ENCODE results near the gene PTGES. TPM values are rescaled to one million over a fixed set of nuclear protein-coding genes. Genes with fewer than 3 reads are reported as not detected.

PTGES gene
- total RNA-seq, 2 experiments from 2014 or later, result not detected

DNA sequence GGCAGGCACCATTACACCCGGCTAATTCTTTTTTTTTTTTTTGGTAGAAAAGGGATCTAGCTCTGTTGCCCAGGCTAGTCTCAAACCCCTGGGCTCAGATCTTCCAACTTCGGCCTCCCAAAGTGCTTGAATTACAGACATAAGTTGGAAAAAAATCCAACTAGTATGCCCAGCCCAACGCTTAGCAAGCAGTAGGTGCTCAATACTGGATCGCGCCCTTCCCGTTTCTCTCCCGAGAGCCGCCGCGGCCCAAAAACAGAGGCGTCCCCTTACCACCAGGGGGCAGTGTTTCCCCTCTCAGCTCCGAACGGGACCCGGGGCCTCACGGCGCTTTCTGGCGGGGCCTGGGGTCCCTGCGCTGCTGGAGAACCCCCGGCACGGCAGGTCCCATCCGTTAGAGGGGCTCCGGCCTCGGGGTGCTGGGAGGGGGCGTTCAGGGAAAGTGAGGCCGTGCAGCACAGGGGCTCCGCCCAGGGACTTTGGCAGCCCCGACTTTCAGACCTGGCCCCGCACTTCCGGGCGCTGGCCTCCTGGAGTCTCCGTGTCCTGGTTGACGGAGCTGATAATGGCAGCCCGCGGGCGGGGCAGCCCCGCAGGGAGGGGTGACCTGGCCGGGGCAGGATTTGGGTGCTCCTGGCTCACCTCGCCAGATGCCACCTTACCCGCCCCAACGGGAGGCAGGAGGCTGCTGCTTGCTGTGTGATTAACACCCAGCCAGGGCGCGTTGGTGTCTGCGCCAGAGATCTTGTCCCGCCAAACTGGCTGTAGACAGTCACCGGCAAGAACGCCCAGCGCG is 15.2 kb downstream of the PTGES start:
- CTCF ChIA-PET, result interaction anchor here (0.6 to 4.1 kb wide), 35 partner anchors 9 to 1205 kb away, joined by 3 to 82 read pairs (median 6); partner anchors contain the start of genes NTMT1, PTGES and TOR1B
- Mint-ChIP-seq H3K4me1 (ENCODE audit: low read depth) (peaks cover 8% of the 10 kb centered on the region), H3K4me3 (peak overlapping the region; percentile 63), H3K9me3 (no peaks in the 10 kb centered on the region), H3K36me3 (no peaks in the 10 kb centered on the region), H3K27ac (no peak overlapping the region), H3K27me3 (peaks cover 2% of the 10 kb centered on the region)
- peak; percentile 91 for DNase-seq
- intact Hi-C loops (cut with micrococcal nuclease), result loop anchor here (1.0 kb wide), 1 partner anchor 46 kb away; no protein-coding TSS in a partner anchor
- POLR2A ChIA-PET, result interaction anchor here (0.7 to 1.3 kb wide), 4 partner anchors 53 to 124 kb away, joined by 3 to 5 read pairs (median 3); no protein-coding TSS in a partner anchor

DNA sequence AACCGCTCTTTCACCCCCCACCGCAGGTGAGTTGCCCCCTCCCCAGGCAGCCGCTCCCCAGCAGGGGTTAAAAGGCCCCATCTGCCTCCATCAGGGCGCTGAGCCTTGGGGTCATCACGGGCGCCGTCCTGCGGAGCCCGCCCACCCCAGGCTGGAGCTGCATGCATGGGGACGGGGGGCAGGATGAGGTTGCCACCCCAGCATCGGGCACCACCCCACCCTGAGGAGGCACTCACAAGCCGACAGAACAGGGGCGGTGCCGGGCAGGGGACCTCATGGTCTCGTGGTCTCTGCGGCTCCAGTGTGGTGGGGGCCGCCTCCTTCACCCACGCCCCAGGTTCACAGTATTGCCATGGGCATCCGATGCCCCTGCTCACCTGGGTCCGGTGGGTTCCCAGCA is 16.5 kb downstream of the PTGES start:
- no peak for DNase-seq
- Mint-ChIP-seq H3K27ac (no peak overlapping the region), H3K27me3 (peaks cover 2% of the 10 kb centered on the region), H3K9me3 (no peaks in the 10 kb centered on the region), H3K36me3 (no peaks in the 10 kb centered on the region), H3K4me1 (ENCODE audit: low read depth) (peaks cover 8% of the 10 kb centered on the region), H3K4me3 (no peak overlapping the region)
- intact Hi-C loops (cut with micrococcal nuclease), result no loop called here
- ChIA-PET POLR2A (interaction anchor here (1.3 kb wide), 1 partner anchor 54 kb away, joined by 3 read pairs; no protein-coding TSS in a partner anchor), CTCF (interaction anchor here (1.4 to 4.1 kb wide), 5 partner anchors 10 to 46 kb away, joined by 6 to 82 read pairs (median 29); no protein-coding TSS in a partner anchor)

DNA sequence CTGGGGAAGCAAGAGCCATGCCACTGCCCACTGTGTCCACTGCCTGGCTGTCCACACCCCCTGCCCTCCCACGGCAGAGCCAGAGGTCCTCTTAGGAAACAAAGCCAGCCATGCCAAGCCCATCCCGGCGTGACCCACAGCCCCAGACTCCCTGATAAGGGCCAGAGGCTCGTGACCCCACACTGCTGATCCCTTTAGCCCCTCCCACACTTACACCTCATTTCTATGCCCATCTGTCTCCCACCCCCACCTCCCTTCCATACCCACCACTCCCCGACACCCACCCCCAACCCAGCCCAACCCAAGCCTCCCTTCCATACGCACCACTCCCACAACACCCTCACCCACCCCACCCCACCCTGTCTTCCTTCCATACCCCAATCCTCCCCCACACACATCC is 17.3 kb downstream of the PTGES start:
- H3K27me3 Mint-ChIP-seq, result peaks cover 2% of the 10 kb centered on the region
- no peak for DNase-seq
- ChIA-PET POLR2A (no interaction called here), CTCF (interaction anchor here (0.6 to 1.4 kb wide), 2 partner anchors 9 to 79 kb away, joined by 3 to 6 read pairs; no protein-coding TSS in a partner anchor)
- intact Hi-C loops (cut with micrococcal nuclease), result no loop called here
- no peak overlapping the region for H3K27ac Mint-ChIP-seq
- no peaks in the 10 kb centered on the region for H3K36me3 Mint-ChIP-seq
- no peaks in the 10 kb centered on the region for H3K9me3 Mint-ChIP-seq
- peaks cover 8% of the 10 kb centered on the region for H3K4me1 Mint-ChIP-seq (ENCODE audit: low read depth)
- H3K4me3 Mint-ChIP-seq, result no peak overlapping the region

DNA sequence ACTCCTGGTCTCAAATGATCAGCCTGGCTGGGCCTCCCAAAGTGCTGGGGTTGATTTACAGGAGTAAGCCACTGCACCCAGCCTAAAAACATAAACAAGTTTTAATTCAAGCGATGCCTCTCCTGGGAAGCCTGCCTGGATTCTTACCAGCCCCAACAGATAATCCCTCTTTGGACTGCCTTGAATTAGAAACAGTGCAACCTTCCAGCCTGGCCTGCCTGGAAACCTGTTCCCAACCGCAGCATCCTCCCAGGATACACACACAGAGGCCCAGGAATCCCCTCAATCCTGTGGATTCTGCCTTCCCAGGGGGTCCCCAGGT is 19.2 kb downstream of the PTGES start:
- DNase-seq, result no peak
- POLR2A ChIA-PET, result no interaction called here
- CTCF ChIA-PET, result no interaction called here
- intact Hi-C loops (cut with micrococcal nuclease), result no loop called here
- Mint-ChIP-seq H3K36me3 (no peaks in the 10 kb centered on the region), H3K9me3 (no peaks in the 10 kb centered on the region), H3K4me3 (no peak overlapping the region), H3K27me3 (peaks cover 2% of the 10 kb centered on the region), H3K4me1 (ENCODE audit: low read depth) (peaks cover 8% of the 10 kb centered on the region), H3K27ac (no peak overlapping the region)

DNA sequence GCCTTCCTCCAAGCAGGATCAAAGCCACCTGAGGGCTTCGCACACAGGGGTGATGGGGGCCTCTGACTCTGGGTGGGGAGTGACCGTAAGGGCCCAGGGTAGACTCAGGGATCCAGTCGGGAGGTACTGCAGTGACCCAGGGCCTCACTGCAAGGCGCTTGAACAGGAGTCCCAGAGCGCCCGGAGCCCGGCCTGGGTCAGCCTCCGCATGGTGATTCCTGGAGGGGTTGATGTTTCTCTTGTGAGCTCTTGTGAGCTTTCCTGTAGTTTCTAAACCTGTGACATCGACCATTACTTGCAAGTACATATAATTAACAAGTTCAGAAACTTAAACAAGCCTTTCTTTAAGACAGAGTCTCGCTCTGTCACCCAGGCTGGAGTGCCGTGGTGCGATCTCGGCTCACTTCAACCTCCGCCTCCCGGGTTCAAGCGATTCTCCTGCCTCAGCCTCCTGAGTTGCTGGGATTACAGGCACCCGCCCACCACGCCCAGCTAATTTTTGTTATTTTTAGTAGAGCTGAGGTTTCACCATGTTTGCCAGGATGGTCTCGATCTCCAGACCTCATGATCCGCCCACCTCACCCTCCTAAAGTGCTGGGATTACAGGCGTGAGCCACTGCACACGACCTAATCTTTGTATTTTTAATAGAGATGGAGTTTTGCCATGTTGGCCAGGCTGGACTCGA is 19.8 kb downstream of the PTGES start:
- H3K27ac Mint-ChIP-seq, result no peak overlapping the region
- no peaks in the 10 kb centered on the region for H3K36me3 Mint-ChIP-seq
- H3K4me3 Mint-ChIP-seq, result no peak overlapping the region
- no peaks in the 10 kb centered on the region for H3K9me3 Mint-ChIP-seq
- intact Hi-C loops (cut with micrococcal nuclease), result no loop called here
- H3K27me3 Mint-ChIP-seq, result peaks cover under 1% of the 10 kb centered on the region
- CTCF ChIA-PET, result no interaction called here
- DNase-seq, result no peak
- H3K4me1 Mint-ChIP-seq (ENCODE audit: low read depth), result peaks cover 4% of the 10 kb centered on the region
- POLR2A ChIA-PET, result no interaction called here

DNA sequence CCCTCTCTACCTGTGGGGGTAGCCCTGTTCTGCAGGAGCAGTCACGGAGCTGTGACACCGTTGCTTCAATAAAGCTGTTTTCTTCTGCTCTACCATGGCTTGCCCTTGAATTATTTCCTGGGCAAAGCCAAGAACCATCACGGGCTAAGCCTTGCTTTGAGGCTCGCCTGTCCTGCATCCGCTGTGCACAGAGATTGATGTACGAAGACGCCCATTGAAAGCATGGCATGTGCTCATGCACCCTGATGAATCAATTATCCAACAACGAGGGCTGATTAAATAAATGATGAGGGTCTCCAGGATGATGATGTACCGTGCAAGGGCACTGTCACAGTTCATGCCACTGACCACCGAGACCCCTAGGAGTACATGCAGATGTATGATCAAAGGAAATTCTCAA is 20.7 kb downstream of the PTGES start:
- no peak overlapping the region for H3K4me3 Mint-ChIP-seq
- no peak overlapping the region for H3K27ac Mint-ChIP-seq
- DNase-seq, result no peak
- peaks cover 1% of the 10 kb centered on the region for H3K27me3 Mint-ChIP-seq
- ChIA-PET CTCF (no interaction called here), POLR2A (no interaction called here)
- H3K9me3 Mint-ChIP-seq, result no peaks in the 10 kb centered on the region
- H3K36me3 Mint-ChIP-seq, result no peaks in the 10 kb centered on the region
- intact Hi-C loops (cut with micrococcal nuclease), result no loop called here
- H3K4me1 Mint-ChIP-seq (ENCODE audit: low read depth), result peaks cover 1% of the 10 kb centered on the region

DNA sequence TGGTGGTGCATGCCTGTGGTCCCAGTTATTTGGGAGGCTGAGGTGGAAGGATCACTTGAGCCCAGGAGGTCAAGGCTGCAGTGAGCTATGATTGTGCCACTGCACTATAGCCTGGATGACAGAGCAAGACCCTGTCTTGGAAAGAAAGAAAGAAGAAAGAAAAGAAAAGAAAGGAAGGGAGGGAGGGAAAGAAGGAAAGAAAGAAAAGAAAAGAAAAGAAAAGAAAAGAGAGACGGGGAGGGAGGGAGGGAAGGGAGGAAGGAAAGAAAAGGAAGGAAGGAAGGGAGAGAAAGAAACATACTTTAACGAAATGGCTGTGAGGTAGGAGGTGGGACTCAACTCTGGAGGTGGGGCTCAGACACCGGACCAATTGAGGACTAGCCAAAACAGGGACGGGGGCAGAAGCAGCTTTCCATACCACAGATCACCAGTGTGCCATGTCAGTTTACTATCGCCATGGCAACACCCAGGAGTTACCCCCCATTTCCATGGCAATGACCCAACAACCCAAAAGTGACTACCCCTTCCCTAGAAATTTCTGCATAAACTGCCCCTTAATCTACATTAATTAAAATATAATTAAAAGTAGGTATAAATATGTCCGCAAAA is 21.3 kb downstream of the PTGES start:
- no peak overlapping the region for H3K4me3 Mint-ChIP-seq
- ChIA-PET POLR2A (no interaction called here), CTCF (no interaction called here)
- no peak for DNase-seq
- H3K9me3 Mint-ChIP-seq, result no peaks in the 10 kb centered on the region
- intact Hi-C loops (cut with micrococcal nuclease), result no loop called here
- peaks cover 3% of the 10 kb centered on the region for H3K27me3 Mint-ChIP-seq
- H3K27ac Mint-ChIP-seq, result no peak overlapping the region
- H3K36me3 Mint-ChIP-seq, result no peaks in the 10 kb centered on the region
- H3K4me1 Mint-ChIP-seq (ENCODE audit: low read depth), result peaks cover 2% of the 10 kb centered on the region

DNA sequence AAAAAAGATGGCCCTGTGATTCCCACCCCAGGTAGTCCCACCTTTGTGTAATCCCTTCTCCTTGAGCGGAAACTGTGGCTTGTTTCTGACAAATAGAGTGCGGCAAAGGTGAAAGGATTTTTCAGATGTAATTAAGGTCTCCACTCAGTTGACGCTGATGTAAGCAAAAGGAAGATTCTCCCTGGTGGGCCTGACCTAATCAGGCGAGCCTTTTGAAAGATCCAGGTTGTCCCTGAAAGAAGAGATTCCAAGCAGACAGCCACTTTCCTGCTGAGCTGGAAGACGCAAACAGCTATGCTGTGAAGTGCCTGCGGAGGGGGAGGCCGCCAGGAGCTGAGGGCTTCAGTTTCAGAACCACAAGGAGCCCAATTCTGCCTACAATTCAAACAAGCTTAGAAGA is 24.1 kb downstream of the PTGES start:
- Mint-ChIP-seq H3K27me3 (peaks cover 9% of the 10 kb centered on the region), H3K36me3 (no peaks in the 10 kb centered on the region), H3K9me3 (no peaks in the 10 kb centered on the region), H3K27ac (no peak overlapping the region), H3K4me3 (no peak overlapping the region), H3K4me1 (ENCODE audit: low read depth) (peaks cover 2% of the 10 kb centered on the region)
- DNase-seq, result no peak
- POLR2A ChIA-PET, result no interaction called here
- CTCF ChIA-PET, result interaction anchor here (0.6 to 5.3 kb wide), 4 partner anchors 9 to 586 kb away, joined by 3 to 85 read pairs (median 8); no protein-coding TSS in a partner anchor
- intact Hi-C loops (cut with micrococcal nuclease), result no loop called here

DNA sequence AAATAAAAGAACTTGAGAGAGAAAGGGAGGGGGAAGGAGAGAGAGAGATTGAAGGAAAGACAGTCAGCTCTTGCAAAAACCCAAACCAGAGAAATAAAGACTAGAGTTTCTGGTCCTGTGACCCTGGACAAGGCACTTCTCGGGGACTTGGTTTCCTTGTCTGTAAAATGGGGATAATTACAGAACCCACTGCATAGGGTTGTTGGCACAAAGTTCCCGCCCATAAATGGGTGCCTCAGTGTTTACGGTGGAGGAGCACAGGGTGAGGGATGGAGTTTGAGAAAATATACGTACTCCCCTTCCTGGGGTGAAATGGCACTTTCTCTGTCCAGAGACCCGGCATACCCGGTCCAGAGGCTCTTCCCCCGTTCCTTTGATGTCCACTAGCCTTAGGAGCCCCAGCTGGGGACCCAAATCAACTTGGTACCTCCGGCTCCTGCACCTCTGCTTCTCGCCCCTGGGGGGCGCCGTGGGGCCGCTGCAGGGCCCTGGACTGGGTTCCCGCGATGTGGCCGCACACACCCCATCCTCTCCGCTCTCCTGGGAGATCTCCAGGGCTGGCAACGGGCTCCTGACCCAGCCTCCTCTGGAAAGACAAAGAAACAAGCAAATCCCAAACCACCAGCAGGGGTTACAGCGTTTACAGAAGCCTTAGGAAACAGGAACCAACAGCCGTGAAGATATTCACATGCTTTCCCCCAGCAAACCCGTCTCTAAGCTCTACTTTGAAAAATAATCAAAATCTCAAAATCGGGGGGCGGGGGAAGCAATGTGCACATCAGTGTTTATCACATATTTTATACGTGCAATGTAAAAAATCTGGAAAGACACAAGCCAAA is 26.3 kb downstream of the PTGES start:
- intact Hi-C loops (cut with micrococcal nuclease), result loop anchor here (1.0 kb wide), 1 partner anchor 58 kb away; no protein-coding TSS in a partner anchor
- H3K4me1 Mint-ChIP-seq (ENCODE audit: low read depth), result peaks cover 2% of the 10 kb centered on the region
- peaks cover 9% of the 10 kb centered on the region for H3K27me3 Mint-ChIP-seq
- ChIA-PET POLR2A (no interaction called here), CTCF (interaction anchor here (0.6 to 5.3 kb wide), 33 partner anchors 9 to 811 kb away, joined by 3 to 85 read pairs (median 4); partner anchors contain the start of gene PTGES)
- H3K36me3 Mint-ChIP-seq, result no peaks in the 10 kb centered on the region
- no peaks in the 10 kb centered on the region for H3K9me3 Mint-ChIP-seq
- peak; percentile 75 for DNase-seq
- no peak overlapping the region for H3K27ac Mint-ChIP-seq
- H3K4me3 Mint-ChIP-seq, result no peak overlapping the region

DNA sequence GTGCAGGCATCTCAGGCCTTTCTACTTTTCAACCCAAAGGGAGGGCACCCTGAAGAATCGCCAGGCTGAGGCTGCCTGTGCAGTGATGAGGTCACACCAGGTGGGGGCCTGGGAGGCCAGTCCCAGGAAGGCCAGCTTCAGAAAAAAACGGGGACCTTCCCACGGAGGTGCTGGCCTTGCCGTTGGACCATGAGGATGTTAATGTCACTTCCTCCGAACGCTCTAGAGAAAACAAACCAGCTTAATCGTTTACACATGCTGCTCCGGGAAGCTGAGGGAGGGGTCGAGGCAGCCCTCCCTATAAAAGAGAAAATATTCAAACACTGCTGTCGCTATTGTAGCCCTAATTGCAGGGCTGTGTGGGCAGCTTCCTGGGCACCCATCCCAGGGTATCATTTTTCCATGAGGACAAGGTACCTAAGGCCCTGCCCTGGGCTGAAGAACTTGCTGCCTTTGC is 27.0 kb downstream of the PTGES start:
- Mint-ChIP-seq H3K36me3 (no peaks in the 10 kb centered on the region), H3K4me1 (ENCODE audit: low read depth) (peaks cover 2% of the 10 kb centered on the region), H3K27ac (no peak overlapping the region), H3K27me3 (peaks cover 10% of the 10 kb centered on the region), H3K4me3 (no peak overlapping the region), H3K9me3 (no peaks in the 10 kb centered on the region)
- ChIA-PET POLR2A (interaction anchor here (0.6 kb wide), 1 partner anchor 307 kb away, joined by 5 read pairs; no protein-coding TSS in a partner anchor), CTCF (interaction anchor here (0.6 to 5.3 kb wide), 28 partner anchors 10 to 812 kb away, joined by 3 to 85 read pairs (median 4); partner anchors contain the start of gene PTGES)
- intact Hi-C loops (cut with micrococcal nuclease), result loop anchor here (1.0 kb wide), 1 partner anchor 58 kb away; no protein-coding TSS in a partner anchor
- no peak for DNase-seq

DNA sequence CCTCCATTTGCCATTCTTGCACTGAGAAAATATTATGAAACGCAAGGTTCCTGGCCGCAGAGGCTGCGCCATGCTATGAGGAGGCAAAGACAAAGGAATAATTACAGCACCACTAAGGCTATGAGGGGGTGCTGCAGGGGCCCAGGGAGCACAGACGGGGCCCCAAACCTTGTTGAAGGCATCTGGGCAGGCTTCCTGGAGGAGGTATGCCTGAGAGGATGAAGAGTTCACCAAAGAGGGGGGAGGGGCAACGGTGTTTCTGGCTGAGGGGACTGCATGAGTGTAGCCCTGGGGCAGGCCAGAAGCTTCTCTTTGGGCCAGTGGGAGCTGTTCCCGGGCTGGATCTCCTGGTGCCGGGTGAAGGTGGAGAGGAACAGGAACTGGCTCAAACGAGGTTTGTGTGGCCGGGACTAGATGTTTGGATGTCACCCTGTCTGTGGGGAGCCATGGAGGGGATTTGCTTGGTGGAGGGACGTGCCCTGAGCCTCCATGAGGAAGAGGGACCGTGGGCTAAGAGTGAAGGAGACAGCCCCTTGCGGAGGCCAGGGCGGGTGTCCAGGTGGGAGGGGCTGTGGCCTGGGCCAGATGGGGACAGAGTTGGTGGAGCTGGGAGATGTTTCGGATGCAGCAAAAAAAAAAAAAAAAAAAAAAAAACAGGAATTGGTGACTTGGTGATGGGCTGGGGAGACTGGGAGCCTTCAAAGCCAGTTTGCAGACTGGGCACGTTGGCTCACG is 28.2 kb downstream of the PTGES start:
- no peaks in the 10 kb centered on the region for H3K36me3 Mint-ChIP-seq
- no peak overlapping the region for H3K4me3 Mint-ChIP-seq
- ChIA-PET CTCF (interaction anchor here (0.9 to 5.3 kb wide), 4 partner anchors 14 to 67 kb away, joined by 3 to 85 read pairs (median 42); no protein-coding TSS in a partner anchor), POLR2A (no interaction called here)
- no peak for DNase-seq
- no peaks in the 10 kb centered on the region for H3K9me3 Mint-ChIP-seq
- no peak overlapping the region for H3K27ac Mint-ChIP-seq
- peaks cover 13% of the 10 kb centered on the region for H3K27me3 Mint-ChIP-seq
- H3K4me1 Mint-ChIP-seq (ENCODE audit: low read depth), result peaks cover 2% of the 10 kb centered on the region
- intact Hi-C loops (cut with micrococcal nuclease), result no loop called here
